Mucosa of stomach (tissue), 1 donor: ENCODE data around the gene CPNE1.
A peak's percentile ranks its signal among the peaks of the same experiment; 100 is the strongest.

Experiments
- H3K27me3 ChIP-seq: one replicate; pipeline ENCODE4 v1.7.0; 2013; ENCODE audit warnings: mild to moderate bottlenecking, low read length; ENCODE audit not compliant: control insufficient read depth, insufficient read depth
- H3K36me3 ChIP-seq: one replicate; pipeline ENCODE4 v1.7.0; 2013; ENCODE audit warnings: low read length; ENCODE audit not compliant: control insufficient read depth, insufficient read depth
- H3K4me1 ChIP-seq: one replicate; pipeline ENCODE4 v1.7.0; 2013; ENCODE audit warnings: mild to moderate bottlenecking, low read length; ENCODE audit not compliant: control insufficient read depth, insufficient read depth
- H3K4me3 ChIP-seq: one replicate; pipeline ENCODE4 v1.7.0; 2013; ENCODE audit warnings: low read length
- H3K9ac ChIP-seq: one replicate; pipeline ENCODE4 v1.7.0; 2013; ENCODE audit warnings: mild to moderate bottlenecking, low read length, moderate library complexity
- H3K9me3 ChIP-seq: one replicate; pipeline ENCODE4 v1.7.0; 2013; ENCODE audit warnings: mild to moderate bottlenecking, low read length, moderate library complexity; ENCODE audit not compliant: control insufficient read depth
- donor health status: Pancreatic carcinoma.

The CPNE1 gene

DNA sequence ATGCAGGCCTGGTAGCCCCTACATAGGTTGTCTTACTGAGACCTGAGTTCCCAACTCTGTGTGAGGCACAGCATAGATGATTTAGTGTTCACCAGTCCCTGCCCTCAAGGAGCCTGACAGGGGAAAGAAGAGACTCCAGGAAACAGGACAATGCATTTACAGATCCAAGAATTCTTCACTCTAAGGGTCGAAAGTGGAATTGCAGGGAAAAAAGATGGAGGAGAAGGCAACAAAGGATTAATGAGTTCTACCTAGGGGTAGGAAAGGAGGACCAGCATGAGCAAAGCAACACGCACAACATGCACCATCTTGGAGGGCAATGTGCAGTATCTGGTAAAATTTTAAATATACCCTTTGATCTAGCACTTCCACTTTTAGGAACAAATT, 43.1 kb downstream of the CPNE1 start:
- Histone ChIP-seq H3K36me3 (no peaks in the 10 kb centered on the region), H3K4me1 (peaks cover 27% of the 10 kb centered on the region), H3K9ac (no peak overlapping the region), H3K4me3 (no peak overlapping the region), H3K9me3 (no peaks in the 10 kb centered on the region), H3K27me3 (peaks cover 10% of the 10 kb centered on the region)

DNA sequence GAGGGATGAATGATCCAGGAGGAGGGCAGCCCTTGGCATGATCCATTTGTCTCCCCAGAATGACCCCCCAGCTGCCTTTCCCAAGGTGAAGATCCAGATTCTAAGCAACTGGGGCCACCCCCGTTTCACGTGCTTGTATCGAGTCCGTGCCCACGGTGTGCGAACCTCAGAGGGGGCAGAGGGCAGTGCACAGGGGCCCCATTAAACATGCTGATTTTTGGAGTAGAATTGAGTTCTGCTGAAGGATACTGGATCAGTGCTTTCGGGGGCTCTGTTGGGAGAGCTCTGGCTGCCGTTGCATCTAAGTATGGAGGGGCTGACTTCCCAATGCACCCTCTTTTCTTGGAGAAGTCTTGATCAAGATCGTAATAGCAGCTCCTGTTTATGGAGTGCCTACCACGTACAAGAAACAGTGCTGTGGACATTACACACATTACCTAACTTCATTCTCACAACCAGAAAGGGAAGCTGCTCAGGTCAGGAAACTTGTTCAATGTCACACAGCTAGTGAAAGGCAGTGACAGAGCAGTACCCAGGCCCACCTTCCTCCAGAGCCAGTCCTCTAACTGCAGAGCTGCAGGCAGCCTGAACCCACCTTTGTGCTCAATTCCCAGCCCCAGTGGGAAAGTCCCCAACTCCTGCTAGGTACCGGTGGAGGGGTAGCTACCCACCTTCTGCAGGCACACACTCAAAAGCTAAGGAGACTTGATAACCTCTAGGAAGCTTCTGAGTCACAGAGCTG, 43.7 kb downstream of the CPNE1 start:
- H3K4me1 ChIP-seq = peaks cover 27% of the 10 kb centered on the region
- H3K9ac ChIP-seq = no peak overlapping the region
- no peak overlapping the region for H3K4me3 ChIP-seq
- H3K27me3 ChIP-seq = peaks cover 10% of the 10 kb centered on the region
- H3K36me3 ChIP-seq = no peaks in the 10 kb centered on the region
- no peaks in the 10 kb centered on the region for H3K9me3 ChIP-seq

DNA sequence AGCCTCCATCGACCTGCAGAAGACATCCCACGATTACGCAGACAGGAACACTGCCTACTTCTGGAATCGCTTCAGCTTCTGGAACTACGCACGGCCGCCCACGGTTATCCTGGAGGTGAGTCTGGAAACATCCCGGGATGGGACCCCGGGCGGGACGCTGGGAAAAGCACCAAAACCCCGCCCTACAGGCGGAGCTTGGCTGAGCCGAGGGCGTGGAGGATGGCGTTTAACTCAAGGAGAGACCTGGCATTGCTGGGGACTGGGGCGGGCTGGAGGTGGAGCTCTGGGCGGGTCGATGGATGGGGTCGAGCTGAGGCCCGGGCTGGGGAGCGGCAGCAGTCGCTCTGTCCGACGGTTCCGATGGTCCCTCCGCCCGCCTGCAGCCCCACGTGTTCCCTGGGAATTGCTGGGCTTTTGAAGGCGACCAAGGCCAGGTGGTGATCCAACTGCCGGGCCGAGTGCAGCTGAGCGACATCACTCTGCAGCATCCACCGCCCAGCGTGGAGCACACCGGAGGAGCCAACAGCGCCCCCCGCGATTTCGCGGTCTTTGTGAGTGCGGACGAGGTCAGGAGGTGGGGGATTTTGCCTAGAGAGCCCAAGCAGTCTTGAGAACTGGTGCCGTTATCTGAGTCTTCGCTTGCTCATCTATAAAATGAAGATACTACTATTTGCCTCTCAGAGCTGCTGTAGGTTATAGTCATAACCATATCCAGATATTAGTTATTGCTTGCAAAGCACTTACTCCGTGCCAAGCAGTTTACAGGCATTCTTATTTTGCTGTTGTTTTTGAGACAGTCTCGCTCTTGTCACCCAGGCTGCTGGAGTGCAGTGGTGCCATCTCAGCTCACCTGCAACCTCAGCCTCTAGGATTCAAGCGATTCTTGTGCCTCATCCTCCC, 45.3 kb downstream of the CPNE1 start:
- H3K27me3 ChIP-seq = peaks cover 10% of the 10 kb centered on the region
- no peaks in the 10 kb centered on the region for H3K9me3 ChIP-seq
- peaks cover 37% of the 10 kb centered on the region for H3K4me1 ChIP-seq
- no peaks in the 10 kb centered on the region for H3K36me3 ChIP-seq
- H3K9ac ChIP-seq = no peak overlapping the region
- no peak overlapping the region for H3K4me3 ChIP-seq

DNA sequence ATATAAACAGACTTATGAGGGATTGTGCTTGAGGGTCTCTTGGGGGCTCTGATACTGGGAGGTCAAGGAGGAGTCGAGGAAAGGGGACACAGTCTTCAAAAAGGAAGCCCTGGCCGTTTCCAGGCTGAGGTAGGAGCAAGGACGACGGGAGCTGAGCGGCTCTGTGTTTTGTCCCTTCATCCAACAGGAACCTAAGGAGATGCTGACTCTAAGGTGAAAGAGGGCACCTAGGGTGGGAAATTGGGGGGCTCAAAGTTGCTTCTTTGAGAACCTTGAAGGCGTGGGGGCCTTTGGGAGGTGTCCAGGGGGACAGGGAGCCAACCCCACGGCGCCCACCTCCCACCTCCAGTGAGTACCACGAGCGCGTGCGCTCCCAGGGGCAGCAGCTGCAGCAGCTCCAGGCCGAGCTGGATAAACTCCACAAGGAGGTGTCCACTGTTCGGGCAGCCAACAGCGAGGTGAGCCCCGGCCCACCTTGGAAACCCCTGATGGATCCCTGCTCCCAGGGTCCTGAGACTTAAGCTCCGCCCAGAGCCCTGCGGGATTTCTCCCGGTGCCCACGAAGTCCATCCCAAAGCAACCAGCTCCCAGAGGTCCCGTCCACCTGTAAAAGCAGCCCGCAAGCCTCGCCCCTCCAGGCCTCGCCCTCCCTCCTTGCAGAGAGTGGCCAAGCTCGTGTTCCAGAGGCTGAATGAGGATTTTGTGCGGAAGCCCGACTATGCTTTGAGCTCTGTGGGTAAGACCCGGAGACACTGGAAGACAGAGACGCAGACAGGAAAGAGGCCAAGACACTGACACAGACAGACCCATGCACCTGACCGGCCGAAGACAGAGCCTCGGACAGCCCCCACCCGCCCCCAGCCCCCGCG, 46.2 kb downstream of the CPNE1 start:
- no peaks in the 10 kb centered on the region for H3K36me3 ChIP-seq
- H3K4me3 ChIP-seq = peak overlapping the region; percentile 33
- peaks cover 45% of the 10 kb centered on the region for H3K4me1 ChIP-seq
- peak overlapping the region; percentile 47 for H3K9ac ChIP-seq
- H3K27me3 ChIP-seq = peaks cover 10% of the 10 kb centered on the region
- H3K9me3 ChIP-seq = no peaks in the 10 kb centered on the region

DNA sequence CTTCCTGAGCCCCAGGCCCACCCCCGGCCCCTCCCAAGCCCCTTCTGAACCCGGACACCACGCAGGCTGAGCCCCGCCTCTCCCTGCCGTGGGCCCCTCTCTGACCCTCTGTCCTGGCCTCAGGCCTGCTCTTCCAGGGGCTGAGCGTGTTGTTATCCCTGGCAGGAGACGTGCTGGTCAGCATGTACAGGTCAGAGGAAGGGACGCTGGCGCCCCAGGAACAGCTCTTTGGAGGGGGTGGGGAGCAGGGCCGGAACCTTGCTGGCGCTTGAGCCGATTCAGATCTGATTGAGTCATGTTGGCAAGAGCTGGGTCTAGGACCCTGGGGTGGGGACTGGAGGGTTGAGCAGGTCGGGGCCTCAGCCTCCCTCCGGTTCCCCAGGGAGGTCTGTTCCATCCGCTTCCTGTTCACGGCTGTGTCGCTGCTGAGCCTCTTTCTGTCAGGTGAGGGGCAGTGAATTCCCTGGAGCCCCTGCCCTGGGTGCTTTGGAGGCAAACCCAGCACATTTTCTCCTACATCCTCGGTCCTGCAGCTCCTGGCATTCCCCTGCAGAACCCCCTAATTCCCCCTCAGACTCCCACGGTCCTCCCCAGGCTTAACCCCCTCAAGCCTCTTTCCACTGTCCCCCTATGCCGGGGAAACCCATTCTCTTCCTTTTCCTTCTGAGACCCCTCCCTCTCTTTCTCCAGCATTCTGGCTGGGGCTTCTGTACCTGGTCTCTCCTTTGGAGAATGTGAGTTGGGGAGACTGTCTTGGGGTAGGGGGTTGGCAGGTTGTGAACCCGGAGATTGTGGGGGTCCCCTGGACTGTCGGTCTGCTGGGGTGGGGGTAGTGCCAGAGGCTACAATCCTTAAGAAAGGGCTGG, 47.1 kb downstream of the CPNE1 start:
- H3K9ac ChIP-seq = peak overlapping the region; percentile 47

DNA sequence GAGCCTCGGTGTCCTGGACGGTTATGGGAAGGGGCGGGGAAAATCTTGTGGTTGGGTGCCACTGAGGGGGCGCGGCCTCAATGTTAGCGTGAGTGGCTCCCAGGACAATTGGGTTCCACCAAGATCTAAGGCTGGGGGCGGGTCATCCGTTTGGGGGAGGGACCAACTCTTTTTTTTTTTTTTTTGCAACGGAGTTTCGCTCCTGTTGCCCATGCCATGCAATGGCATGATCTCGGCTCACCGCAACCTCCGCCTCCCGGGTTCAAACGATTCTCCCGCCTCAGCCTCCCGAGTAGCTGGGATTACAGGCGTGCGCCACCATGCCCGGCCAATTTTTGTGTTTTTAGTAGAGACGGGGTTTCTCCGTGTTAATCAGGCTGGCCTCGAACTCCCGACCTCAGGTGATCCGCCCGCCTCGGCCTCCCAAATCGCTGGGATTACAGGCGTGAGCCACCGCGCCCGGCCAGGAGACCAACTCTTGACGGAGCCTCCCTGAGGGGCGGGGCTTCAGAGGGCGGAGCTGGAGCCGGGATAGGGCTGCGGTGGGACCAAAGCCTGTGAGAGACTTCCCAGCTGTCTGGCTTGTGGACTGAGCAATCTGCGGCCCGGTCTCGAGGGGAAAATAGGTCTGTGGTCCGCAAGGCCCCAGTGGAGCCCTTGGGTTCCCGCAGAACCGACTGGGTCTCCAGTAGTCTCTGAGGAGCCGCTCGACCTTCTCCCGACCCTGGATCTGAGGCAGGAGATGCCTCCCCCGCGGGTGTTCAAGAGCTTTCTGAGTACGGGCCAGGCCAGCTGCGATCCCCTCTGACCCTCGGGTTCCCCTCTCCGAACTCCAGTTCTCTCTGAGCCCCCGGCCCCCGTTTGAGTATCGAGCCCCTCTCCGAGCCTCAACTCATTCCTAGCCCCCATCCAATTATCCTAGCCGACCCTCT, 48.0 kb downstream of the CPNE1 start:
- H3K4me3 ChIP-seq = peak overlapping the region; percentile 38
- H3K9me3 ChIP-seq = no peaks in the 10 kb centered on the region
- no peaks in the 10 kb centered on the region for H3K36me3 ChIP-seq
- H3K9ac ChIP-seq = peak overlapping the region; percentile 47
- H3K27me3 ChIP-seq = peaks cover 10% of the 10 kb centered on the region
- peaks cover 45% of the 10 kb centered on the region for H3K4me1 ChIP-seq

More for the DNA sequence above, 47.1 kb downstream of the CPNE1 start:
- Histone ChIP-seq H3K9me3 (no peaks in the 10 kb centered on the region), H3K4me1 (peaks cover 45% of the 10 kb centered on the region), H3K4me3 (peak overlapping the region; percentile 31), H3K36me3 (no peaks in the 10 kb centered on the region), H3K27me3 (peaks cover 10% of the 10 kb centered on the region)

DNA sequence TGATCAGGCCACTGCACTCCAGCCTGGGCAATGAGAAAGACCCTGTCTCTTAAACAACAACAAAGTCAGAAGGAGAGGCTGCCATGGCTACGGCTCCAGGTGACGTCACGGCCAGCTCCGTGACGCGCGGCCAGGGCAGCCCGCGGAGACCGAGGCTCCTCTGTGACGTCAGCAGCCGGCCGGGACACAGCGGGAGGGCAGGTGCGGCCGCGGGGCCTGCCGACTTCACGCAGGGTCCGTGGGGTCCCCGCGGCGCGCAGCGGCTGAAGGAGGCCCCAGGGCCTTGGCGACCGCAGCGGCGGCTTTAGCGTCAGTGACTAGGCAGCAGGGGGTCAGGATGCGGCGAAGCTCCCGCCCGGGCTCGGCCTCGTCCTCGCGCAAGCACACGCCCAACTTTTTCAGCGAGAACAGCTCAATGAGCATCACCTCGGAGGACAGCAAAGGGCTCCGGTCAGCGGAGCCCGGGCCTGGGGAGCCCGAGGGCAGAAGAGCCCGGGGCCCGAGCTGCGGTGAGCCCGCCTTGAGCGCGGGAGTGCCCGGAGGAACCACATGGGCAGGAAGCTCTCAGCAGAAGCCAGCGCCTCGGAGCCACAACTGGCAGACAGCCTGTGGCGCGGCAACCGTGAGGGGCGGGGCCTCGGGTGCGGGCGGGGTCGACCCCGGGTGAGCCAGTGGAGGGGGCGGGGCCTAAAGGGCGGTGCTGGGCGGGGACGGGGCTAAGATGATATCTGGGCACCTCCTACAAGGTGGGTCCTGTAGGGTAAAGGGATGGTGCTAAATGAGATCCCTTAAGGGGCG, 48.8 kb downstream of the CPNE1 start, which contains the start of gene SPAG4:
Gene SPAG4, plus strand, starts transcription at position 163 of the 798 bp plus-strand sequence. Its CDS starts 175 bp downstream, at position 338.
- Histone ChIP-seq H3K9ac (peak within 1 kb of the TSS; percentile 77), H3K4me3 (peak within 1 kb of the TSS; percentile 50), H3K4me1 (peaks cover 53% of the 10 kb centered on the region), H3K9me3 (no peaks in the 10 kb centered on the region), H3K36me3 (no peaks in the 10 kb centered on the region), H3K27me3 (peaks cover 10% of the 10 kb centered on the region)

DNA sequence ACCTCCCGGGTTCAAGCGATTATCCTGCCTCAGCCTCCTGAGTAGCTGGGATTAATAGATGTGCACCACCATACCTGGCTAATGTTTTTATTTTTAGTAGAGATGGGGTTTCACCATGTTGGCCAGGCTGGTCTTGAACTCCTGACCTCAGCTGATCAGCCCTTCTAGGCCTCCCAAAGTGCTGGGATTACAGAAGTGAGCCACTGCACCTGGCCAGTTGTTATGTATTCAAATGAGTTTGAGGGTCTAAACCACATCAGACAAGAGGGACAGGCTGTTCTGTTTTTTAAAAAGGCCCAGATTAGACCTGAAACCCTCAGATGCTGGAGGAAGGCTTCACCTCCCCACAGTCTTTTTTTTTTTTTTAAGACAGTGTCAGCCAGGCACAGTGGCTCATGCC, 53.2 kb downstream of the CPNE1 start:
- Histone ChIP-seq H3K9ac (no peak overlapping the region), H3K9me3 (no peaks in the 10 kb centered on the region), H3K4me3 (no peak overlapping the region), H3K36me3 (no peaks in the 10 kb centered on the region), H3K4me1 (peaks cover 58% of the 10 kb centered on the region), H3K27me3 (no peaks in the 10 kb centered on the region)

DNA sequence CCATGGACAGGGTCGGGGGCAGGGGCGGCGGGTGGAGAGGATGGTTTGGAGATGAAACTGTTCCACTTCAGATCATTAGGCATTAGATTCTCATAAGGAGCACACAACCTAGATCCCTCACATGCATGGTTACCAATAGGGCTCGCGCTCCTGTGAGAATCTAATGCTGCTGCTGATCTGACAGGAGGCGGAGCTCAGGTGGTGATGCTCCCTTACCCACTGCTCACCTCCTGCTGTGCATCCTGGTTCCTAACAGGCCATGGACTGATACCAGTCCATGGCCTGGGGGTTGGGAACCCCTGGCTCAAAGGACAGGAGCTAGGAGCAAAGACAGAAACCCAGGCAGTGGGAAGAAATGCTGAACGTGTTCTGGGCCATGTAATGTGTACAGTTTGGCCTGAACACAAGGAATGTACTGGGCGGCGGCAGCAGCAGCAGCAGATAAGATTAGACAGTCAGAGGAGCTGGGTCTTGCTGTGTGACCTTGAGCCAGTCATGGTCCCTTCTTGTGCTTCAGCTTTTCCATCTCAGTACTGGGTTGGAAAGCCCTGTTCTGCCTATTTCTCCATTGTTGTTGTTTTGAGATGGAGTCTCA, 53.8 kb downstream of the CPNE1 start:
- no peaks in the 10 kb centered on the region for H3K9me3 ChIP-seq
- H3K27me3 ChIP-seq = no peaks in the 10 kb centered on the region
- H3K4me3 ChIP-seq = no peak overlapping the region
- peaks cover 58% of the 10 kb centered on the region for H3K4me1 ChIP-seq
- H3K36me3 ChIP-seq = no peaks in the 10 kb centered on the region
- H3K9ac ChIP-seq = no peak overlapping the region
